Measurements from ENCODE around the gene SIGMAR1. TPM values are rescaled to one million over a fixed set of nuclear protein-coding genes. Genes with fewer than 3 reads are reported as not detected.
A peak's percentile ranks its signal among the peaks of the same experiment; 100 is the strongest.

Gene SIGMAR1
- total and polyA plus RNA-seq, 8 donors: 36.0 to 72.1 (median 45.0) TPM

GRCh38 chr9:34633166-34633565 is 4.4 kb downstream of the SIGMAR1 start:
- Histone ChIP-seq H3K27ac (no peak overlapping the region), H3K4me1 (peaks cover 5 to 35% of the 10 kb centered on the region in 2 donors), H3K36me3 (peaks cover 0 to 9% of the 10 kb centered on the region in 2 donors), H3K27me3 (peaks cover 19 to 31% of the 10 kb centered on the region in 2 donors), H3K9me3 (no peaks in the 10 kb centered on the region), H3K4me3 (no peak overlapping the region)
- TF ChIP-seq CTCF (IDR thresholded peaks at IDR 0.05): no peak
- no peak for ATAC-seq
- no peak for DNase-seq
- intact Hi-C loops (cut with DNase I): no loop called here

GRCh38 chr9:34630402-34631154 is 7.0 kb downstream of the SIGMAR1 start:
- no peaks in the 10 kb centered on the region for H3K9me3 ChIP-seq
- no peak for ATAC-seq
- H3K36me3 ChIP-seq: peaks cover 0 to 8% of the 10 kb centered on the region in 2 donors
- no peak overlapping the region for H3K4me3 ChIP-seq
- no peak for DNase-seq
- intact Hi-C loops (cut with DNase I): no loop called here
- H3K27me3 ChIP-seq: peaks cover 43 to 57% of the 10 kb centered on the region in 2 donors
- no peak for TF ChIP-seq CTCF (IDR thresholded peaks at IDR 0.05)
- H3K4me1 ChIP-seq: peaks cover 0 to 15% of the 10 kb centered on the region in 2 donors
- no peak overlapping the region for H3K27ac ChIP-seq

DNA sequence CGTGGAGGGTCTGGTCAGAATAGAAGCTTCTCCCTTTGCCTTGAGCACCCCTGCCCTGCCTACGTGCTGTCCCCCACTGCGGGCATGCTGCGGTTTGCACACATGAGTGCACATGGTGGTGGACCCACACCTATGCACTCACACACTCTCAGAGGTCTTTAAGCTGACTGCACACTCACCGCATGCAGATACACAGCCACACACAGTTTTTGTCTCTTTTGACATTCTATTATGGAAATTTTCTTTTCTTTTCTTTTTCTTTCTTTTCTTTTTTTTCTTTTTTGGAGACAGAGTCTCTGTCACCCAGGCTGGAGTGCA is 8.1 kb downstream of the SIGMAR1 start:
- Histone ChIP-seq H3K27me3 (peaks cover 54 to 69% of the 10 kb centered on the region in 2 donors), H3K9me3 (no peaks in the 10 kb centered on the region), H3K4me1 (peaks cover 0 to 15% of the 10 kb centered on the region in 2 donors), H3K27ac (no peak overlapping the region), H3K4me3 (no peak overlapping the region), H3K36me3 (no peaks in the 10 kb centered on the region)
- no peak for DNase-seq
- intact Hi-C loops (cut with DNase I): no loop called here
- no peak for ATAC-seq
- no peak for TF ChIP-seq CTCF (IDR thresholded peaks at IDR 0.05)

DNA sequence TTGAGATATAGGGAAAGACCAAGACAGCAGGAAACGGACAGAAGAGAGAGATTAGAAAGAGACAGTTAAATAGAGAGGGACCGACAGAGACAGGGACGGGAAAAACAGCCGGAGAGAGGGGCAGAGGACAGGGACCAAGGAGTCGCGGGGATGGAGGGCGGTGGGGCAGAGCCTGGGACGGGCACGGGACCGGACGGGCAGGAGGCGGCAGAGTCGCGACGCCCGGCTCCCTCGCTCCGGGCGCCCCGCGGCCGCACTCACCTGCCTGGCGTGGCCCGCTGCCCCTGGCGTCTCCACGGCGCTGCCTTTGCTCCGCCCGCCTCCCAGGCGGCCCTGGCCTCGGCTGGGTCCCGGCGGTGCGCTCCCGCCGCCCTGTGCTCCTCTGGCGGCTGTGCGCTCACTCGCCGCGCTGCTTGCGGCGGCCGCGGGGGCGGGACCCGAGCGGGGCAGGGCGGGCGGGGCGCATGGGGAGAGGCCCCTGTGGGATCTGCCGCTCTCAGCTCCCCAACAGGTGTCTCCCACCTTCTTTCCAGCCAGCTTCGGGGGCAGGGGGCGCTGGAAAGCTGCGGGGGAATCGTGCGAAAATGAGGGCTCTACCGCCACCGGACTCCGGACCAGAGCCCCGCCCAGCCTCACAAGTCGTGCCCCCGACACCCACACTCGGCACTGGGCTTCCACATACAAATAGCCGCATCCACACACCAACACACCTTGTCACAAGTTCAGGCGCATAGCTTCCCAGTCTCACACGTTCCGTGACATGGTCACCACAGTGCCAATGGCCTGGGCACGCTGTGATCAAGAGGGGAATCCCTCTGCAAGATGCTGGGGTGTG is 8.7 kb downstream of the SIGMAR1 start, which contains the start of gene ARID3C:
TSS of gene ARID3C (minus strand) at position 411 of the 835 bp plus-strand sequence. CDS start 1,052 bp downstream, outside the sequence.
- peak within 1 kb of the TSS; percentile 21 to 25 for H3K4me3 ChIP-seq
- TF ChIP-seq CTCF (IDR thresholded peaks at IDR 0.05): no peak
- H3K27ac ChIP-seq: no peak within 1 kb of the TSS
- H3K9me3 ChIP-seq: no peaks in the 10 kb centered on the region
- peaks cover 0 to 13% of the 10 kb centered on the region in 2 donors for H3K4me1 ChIP-seq
- peaks cover 60 to 74% of the 10 kb centered on the region in 2 donors for H3K27me3 ChIP-seq
- DNase-seq: peak in 1 of 4 donors; percentile 86
- intact Hi-C loops (cut with DNase I): no loop called here
- ATAC-seq: peak; percentile 84
- H3K36me3 ChIP-seq: no peaks in the 10 kb centered on the region

Measured in left lung (tissue), 10 donors.